Cardiac septum (tissue), 1 donor: ENCODE results near the gene C10orf95. TPM values are rescaled to one million over a fixed set of nuclear protein-coding genes. Genes with fewer than 3 reads are reported as not detected.
"Not testable (repeated sequence)": the region's sequence is repeated elsewhere in the genome, so short reads cannot be mapped to it uniquely, and the experiment has no call there.

ENCODE experiments used
- DNase-seq: peaks from one replicate; pipeline ENCODE4 v3.0.0-alpha.2; 2020; ENCODE audit warnings: low spot score
- intact Hi-C: fragments of 100-400 bp; cut with DNase I; formaldehyde crosslinking; loops from one replicate; pipeline ENCODE4 v1.14.0; 2022
- total RNA-seq: library from RNA; stranded (reverse); fragmentation: NEBNext Ultra II Directional; extraction: Animal tissue kit (Norgen Biotek cat#: 25700); gene quantifications from one replicate; pipeline ENCODE4 v1.2.1, GENCODE V29; 2021
- donor health status: DM: no; HTN: no; CAD: no.

Gene C10orf95
- total RNA-seq, 1 donor from 2014 or later = not detected

DNA sequence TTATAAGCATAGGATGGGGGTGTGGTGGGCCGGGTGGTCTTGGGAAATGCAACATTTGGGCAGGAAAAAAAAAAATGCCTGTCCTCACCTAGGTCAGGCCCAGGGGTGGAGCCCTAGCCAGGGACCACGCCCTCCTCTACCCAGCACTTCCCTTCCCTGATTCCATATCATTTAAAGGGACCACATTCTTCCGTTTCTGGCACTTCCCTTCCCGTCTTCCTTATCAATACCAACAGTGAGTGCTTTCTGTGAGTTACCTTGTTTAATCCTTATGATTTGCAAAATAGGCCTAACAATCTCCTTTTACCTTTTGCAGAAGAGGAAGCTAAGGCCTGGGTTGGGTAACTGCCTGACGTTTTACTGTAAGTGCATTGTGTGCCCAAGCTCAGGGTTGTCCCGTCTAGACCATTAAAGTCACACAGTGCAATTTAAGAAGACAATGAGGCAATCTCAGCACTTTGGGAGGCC lies 16.7 kb upstream of the C10orf95 start:
- DNase-seq = no peak
- intact Hi-C loops = no loop called here

DNA sequence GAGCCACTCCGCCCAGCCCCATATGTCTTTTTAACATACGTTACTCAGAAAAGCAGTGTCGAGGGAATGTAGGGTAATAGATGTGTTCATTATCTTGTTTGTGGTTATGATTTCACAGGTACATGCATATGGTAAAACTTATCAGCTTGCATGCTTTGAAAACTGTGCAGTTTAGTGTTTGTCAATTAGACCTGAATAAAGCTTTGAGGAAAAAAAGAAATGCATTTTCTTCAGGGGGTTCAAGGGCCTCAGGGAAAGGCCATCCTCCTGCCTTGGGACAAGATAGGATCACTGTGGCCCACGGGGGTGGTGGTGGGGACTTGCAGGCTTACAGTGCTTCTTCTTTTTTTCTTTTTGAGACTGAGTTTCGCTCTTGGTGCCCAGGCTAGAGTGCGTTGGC lies 16.0 kb upstream of the C10orf95 start:
- no peak for DNase-seq
- intact Hi-C loops = no loop called here

DNA sequence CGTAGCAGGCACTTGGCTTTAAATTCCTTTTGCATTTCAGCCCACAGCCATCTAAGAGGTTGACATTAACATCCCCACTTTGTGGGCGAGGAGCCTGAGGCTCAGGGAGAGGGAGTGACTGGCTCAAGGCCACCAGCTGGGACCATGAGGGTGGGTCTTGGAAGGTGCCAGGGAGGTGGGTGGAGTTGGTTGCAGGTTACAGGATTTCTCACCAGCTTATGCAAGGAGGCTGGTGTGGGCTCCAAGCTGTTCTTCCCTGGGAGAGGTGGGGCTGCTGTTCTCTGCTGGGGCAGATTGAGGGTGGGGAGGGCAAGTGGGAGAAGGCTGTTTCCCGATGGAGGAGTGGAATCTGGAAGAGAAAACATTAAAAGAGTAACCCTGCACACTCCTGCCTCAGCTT lies 14.1 kb upstream of the C10orf95 start:
- intact Hi-C loops = no loop called here
- DNase-seq = no peak

DNA sequence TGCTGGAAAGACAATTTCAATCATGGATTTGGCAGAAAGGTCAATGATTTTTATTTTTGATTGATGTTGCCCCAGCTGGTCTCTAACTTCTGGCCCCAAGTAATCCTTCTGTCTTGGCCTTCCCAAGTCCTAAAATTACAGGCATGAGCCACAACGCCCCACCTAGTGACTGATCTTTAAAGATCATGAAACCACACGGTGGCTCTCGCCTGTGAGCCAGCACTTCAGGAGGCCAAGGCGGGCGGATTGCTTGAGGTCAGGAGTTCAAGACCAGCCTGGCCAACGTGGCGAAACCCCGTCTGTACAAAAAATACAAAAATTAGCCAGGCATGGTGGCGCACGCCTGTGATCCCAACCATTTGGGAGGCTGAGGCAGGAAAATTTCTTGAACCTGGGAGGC lies 12.6 kb upstream of the C10orf95 start:
- DNase-seq = no peak
- intact Hi-C loops = loop anchor here (2.0 kb wide), 1 partner anchor 31 kb away; the partner anchor contains the start of gene CUEDC2

DNA sequence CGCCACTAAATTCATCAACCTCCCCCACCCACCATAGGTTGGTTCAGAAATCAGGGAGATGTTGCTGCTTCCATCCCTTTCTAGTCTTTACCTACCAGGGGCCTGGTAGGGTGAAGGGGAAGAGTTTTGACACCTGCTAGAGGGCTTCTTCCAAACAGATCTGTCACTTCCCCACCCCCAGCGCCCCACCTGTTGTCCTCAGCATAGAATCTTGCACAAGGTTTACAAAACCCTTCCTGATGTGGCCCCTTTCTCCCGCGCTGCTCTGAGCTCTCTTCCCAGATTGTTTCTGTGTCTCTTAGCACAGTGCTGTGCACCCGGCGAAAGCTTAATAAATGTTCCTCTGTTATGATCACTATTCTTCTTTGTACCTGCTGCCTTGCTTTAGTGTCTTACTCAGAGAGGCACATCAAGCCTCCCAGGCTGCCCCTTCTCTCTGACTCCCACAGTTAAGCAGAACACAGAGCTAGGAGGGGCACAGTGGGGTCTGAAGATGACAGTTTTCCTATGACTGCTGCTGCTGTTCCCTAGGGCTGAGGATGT lies 11.2 kb upstream of the C10orf95 start:
- intact Hi-C loops = loop anchor here (2.0 kb wide), 1 partner anchor 30 kb away; the partner anchor contains the start of gene CUEDC2

DNA sequence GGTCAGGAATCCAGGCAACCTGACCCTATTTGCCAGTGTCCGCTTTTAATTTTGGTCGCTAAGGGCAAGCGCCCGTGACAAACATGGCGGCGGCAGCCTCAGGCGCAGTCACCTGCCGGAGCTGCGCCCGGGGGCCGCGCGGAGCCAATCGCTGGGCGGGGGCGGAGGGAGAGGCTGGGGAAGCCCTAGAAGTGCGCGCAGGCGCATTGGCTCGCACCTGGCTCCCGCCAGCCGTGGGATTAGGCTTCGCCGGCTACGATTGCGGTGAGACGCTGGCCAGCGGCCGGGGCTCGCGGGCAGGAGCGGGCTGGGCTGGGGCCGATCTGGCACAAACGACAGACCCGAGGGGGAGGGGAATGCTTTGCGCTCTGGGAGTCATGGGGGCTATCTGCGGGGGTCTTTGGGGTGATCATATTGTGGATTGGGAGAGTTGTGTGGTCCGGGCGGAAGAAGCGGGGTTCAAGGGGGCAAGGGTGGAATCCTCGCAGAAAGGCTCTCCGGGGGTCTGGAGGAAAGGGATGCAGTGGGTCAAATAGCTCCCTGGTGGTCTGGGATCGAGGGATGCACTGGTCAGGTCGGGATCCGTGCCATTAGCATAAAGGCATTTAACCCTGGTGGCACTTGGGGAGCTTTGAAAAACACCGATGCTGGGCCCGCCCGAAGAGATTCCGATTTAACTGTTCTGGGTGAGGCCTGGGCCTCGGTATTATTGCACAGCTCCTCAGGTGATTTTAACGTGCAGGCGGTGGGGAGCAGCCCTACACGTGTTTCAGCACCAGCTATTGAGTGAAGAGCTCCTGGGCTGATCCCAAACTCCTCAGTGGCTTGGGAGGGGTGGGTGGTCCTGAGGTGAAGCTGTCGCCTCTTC lies 10.1 kb upstream of the C10orf95 start:
- intact Hi-C loops = loop anchor here (2.0 kb wide), 1 partner anchor 29 kb away; the partner anchor contains the start of gene CUEDC2
- peak; percentile 96 for DNase-seq

More for the DNA sequence above, 11.2 kb upstream of the C10orf95 start:
- no peak for DNase-seq

DNA sequence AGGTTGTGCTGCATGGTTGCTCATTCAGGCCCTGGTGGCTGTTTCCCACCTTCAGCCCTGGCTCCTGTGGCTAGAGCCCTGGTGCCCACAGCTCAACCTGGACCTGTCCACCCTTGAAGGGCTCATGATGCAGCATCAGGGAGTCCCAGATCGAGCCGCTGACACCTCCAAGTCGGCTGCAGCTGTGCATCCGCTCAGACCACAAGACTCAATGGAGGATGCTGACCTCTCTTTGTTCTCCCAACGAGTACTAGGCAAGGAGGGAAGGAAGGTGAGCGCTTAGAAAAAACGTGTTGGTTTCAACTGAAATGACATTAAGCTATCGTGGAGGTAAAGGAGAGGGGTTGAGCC lies 9.5 kb upstream of the C10orf95 start:
- intact Hi-C loops = no loop called here

DNA sequence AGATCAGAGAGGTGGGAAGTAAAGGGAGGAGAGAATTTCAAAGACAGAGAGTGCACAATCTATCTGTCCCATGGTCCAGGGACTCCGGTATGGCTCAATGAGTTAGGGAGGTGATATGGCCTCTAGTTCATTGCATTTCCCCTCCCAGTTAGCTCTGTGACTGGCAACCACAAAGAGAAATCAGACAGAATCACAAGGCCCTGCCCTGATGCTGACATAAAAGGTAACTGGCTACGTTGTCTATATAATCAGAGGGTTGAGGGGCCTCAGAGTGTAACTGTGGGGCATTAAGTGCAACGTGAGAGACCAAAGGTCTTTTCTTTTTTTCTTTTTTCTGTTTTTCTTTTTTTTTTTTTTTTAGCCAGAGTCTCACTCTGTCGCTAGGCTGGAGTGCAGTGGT lies 7.3 kb upstream of the C10orf95 start:
- intact Hi-C loops = no loop called here
- no peak for DNase-seq

More for the DNA sequence above, 9.5 kb upstream of the C10orf95 start:
- no peak for DNase-seq

DNA sequence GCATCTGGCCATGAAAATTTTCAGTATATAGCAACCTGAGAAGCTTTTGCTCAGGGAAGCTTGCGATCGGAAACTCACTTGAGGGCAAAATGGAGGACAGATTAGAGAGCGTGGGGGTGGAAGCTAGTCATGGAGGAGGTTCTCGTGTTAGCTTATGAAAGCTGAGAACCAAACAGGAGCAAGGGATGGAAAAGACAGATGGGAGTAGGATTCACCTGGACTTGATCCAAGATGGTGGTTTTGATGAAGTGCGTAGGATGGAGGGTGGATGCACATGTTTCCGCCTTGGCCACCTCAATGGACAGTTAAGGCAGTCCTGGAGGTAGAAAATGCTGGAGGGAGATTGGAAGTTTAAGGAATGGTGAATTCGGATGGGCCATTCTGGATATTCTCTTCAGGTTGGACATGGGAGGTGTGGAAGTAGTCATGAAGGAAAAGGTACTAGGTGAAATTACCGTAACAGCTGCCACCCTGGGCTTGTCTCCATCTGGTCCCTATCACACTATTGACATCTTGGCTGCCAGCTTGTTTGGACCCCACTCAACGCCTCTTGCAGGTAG lies 6.3 kb upstream of the C10orf95 start:
- intact Hi-C loops = no loop called here
- DNase-seq = no peak

DNA sequence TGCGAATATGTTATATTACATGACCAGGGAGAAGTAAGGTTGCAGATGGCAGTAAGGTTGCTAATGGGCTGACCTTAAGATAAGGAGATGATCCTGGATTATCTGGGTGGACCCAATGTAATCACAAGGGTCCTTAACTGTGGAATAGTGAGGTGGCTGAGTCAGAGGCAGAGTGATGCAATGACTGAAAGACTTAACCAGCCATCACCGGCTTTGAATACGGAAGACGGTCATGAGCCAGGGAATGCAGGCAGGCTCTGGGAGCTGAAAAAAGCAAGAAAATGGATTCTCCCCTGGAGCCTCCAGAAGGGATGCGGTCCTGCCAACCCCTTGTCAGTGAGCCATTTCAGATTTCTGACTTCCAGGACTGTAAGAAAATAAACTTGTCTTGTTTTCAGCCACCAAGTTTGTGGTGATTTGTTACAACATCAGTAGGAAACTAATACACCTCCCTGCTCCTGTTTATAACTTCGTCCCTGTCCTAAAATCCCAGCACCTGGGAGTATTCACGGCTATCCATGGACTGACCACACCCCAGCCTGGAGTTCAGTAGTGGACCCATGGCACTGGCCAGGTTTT lies 4.6 kb upstream of the C10orf95 start:
- intact Hi-C loops = no loop called here
- DNase-seq = no peak

DNA sequence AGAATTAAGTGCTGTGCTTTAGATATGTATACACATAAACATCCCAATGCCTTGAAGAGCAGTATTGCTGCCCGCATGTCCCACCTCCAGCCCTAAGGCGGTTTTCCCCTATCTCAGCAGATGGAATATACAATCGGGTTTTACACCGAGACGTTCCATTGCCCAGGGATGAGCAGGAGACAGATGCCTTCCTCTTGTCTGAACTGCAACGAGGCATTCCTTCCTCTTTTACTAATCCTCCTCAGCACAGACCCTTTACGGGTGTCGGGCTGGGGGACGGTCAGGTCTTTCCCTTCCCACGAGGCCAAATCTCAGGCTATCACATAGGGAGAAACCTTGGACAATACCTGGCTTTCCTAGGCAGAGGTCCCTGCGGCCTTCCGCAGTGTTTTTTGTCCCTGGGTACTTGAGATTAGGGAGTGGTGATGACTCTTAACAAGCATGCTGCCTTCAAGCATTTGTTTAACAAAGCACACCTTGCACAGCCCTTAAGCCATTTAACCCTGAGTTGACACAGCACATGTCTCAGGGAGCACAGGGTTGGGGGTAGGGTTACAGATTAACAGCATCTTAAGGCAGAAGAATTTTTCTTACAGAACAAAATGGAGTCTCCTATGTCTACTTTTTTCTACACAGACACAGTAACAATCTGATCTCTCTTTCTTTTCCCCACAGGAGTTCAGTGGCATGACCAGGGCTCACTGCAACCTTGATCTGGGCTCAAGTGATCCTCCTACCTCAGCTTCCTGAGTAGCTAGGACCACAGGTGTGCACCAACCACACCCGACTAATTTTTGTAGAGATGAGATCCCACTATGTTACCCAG lies 3.5 kb upstream of the C10orf95 start:
- intact Hi-C loops, DNase-seq: not testable (repeated sequence)

DNA sequence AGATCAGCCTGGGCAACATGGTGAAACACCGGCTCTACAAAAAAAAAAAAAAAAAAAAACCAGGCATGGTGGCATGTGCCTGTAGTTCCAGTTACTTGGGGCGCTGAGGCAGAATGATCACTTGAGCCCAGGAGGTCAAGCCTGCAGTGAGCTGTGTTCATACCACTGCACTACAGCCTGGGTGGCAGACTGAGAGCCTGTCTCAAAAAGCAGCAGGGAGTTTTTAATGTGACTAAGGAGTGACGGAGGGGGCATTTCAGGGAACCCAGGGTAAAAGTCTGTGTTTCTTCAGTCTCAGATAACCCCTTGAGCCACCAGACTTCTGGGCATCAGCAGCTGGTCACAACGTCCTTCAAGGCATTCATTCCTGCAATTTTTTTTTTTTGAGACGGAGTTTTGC lies 2.2 kb upstream of the C10orf95 start:
- intact Hi-C loops = no loop called here
- no peak for DNase-seq

DNA sequence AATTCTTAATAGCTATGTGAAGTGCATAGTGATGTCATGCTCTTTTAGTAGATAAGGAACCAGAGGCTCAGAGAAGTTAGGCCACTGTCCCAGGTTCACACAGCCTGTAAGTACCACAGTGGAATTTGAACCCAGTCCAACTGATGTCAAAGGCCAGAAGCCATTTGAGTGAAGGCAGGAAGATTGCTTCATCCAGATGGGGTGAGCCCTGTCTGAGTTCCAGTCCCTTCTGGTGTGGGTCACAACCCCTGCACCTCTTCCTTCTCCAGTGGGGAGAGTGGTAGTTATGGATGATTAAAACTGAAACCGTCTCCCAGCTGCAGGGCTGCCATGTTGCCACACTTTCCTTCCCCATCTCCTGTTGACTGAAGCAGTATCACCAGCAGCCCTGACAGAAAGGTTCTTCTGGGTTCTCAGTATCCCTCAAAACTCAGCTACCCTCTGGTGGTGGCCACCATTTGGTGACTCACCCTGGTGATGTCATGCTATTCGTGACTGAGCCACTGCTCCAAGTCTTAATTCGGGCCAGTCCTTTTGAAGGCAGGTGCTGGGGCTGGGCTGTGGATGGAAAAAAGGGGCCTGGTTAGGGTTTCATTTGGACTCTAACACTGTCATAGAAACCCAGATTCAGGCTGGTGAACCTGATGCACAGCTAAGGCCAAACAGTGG lies 1.5 kb upstream of the C10orf95 start:
- intact Hi-C loops = no loop called here
- DNase-seq = no peak

DNA sequence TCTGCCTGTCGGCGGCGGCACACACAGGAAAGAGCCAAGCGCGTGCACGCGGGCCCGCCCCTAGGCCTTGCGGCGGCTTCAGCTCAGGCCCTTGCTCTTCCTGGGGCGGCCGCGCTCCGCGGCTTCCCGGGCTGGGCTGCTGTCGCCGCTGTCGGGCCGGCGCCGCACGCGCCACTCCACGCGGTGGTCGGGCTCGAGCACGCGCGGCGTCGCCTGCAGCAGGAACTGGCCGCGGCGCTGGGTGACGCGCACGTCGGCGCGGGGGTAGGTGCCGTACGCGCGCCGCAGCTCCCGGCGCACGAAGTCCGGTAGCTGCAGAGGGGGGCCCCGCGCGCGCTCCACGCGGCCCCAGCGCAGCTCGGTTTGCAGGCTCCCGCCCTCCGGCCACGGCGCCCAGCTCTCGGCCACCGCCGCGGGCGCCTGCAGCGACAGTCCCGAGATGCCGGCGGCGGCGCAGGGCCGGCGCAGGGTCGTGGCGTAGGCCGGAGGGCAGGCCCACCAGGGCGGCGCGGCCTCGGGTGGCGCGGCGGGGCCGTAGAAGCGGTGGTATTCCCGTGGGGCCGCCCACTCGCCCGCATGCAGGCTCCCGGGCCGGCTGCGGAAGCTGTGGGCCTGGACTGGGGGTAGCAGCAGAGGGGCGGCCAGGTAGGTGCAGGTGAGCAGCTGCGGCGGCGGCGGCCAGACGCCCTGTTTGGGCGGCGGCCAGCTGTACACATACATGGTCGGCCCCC lies 804 bp downstream of the C10orf95 start:
- peak; percentile 88 for DNase-seq
- intact Hi-C loops = no loop called here

DNA sequence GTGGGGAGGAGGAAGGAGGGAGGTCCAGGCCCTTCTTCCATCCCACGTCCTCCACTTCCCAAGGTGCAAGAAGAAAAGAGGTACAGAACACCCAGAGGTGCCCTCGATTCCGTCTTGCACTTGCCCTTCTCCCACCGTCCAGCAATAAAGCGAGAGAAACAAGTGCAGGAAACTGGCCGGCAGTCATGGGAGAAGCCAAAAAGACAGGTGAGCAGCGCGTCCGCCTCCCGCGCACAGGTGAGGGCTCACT lies 1.3 kb downstream of the C10orf95 start:
- intact Hi-C loops = no loop called here

DNA sequence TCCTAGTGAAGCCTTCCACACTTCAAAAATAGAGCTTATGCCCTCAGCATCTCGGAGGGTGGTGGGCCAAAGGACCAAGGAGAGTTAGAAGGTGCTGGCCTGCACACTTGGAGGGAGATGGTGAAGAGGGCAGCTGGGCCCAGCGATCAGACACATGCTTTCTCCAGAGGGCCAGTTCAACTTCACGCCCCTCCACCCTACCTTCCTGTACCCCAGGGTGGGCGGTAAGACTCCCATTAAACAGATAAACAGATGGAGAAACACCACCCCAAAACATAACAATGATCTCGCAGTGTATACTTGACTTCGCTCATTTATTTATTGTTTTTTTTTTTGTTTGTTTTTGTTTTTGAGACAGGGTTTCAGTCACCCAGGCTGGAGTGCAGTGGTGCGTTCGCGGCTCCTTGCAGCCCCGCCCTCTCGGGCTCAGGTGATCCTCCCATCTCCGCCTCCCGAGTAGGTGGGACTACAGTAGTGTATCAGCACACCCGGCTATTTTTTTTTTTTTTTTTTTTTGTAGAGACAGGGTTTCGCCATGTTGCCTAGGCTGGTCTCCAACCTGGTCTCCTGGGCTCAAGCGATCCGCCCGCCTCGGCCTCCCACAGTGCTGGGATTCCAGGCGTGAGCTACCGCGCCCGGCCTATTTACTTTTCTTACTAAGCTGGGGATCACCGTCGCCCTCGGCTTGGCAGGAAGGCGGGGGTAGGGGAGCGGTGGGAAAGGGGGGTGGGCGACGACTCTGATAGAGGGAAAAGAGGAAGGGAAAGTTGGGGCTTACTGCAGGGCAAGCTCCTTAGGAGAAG lies 1.8 kb downstream of the C10orf95 start:
- intact Hi-C loops = no loop called here

More for the DNA sequence above, 1.3 kb downstream of the C10orf95 start:
- no peak for DNase-seq

DNA sequence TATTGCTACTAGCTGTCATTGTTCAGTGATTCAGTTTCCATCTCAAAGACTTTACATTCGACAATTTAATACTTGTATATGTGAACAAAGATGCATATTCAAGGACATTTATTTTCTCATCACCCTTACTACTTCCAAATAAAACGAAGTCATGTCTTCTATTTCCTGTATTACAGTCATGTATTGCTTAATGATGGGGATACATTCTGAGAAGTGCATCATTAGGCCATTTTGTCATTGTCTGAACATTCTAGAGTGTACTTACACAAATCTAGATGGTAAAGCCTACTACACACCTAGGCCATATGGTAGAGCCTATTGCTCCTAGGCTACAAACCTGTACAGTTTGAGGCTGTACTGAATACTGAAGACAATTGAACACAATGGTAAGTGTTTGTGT lies 6.5 kb downstream of the C10orf95 start:
- no peak for DNase-seq
- intact Hi-C loops = no loop called here

More for the DNA sequence above, 1.8 kb downstream of the C10orf95 start:
- DNase-seq = no peak

DNA sequence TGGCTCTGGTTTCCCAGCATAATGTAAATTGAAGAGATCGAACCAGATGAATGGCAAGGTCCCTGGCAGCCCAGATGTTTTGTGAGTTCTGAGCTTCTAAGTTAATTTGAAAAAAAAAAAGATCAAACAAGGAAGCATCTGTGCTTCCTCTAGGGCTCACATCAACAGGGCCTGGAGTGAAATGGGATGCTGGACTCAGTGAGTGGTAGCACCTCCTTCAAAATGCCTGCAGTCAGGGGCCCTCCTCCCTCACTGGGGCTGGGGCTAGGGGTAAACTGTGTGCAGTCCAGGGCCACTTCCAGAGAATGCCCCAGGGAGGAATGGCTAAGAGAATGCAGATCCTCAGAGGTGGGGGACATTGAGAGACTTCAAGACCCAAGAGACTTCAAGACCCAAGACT lies 13.0 kb downstream of the C10orf95 start:
- intact Hi-C loops = no loop called here
- DNase-seq = no peak
